ENCODE results near the gene APP. TPM values are rescaled to one million over a fixed set of nuclear protein-coding genes. Genes with fewer than 3 reads are reported as not detected.

The APP gene
- total and polyA plus RNA-seq, 7 donors, result 37.7 to 118 (median 56.6) TPM

DNA sequence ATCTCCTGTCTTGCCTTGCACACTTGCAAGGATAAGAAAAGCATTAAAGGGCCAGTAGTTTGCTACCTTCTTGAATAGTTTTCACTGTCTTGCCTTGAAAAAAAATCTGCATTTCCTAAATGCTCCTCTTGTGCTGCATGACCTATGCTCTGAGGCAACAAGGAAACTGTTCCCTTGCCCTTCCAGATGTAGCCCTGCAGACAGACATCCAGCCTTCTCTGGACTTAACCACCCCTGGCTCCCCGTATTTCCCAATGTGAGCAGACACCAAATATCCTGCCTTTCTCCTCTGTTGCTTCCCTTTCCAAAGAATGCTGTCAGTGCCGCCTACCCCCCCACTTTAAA is 258.2 kb downstream of the APP start:
- no peak overlapping the region for H3K4me3 ChIP-seq
- 61 to 66% (median 64%) methylated on average over 2 of the region's 2 CpGs for WGBS, 3 donors
- H3K27ac ChIP-seq, result no peak overlapping the region
- no peaks in the 10 kb centered on the region for H3K36me3 ChIP-seq (ENCODE audit: insufficient read depth in 1 of 2, low read depth in 1 of 2)
- no peak for TF ChIP-seq CTCF (IDR thresholded peaks at IDR 0.05)
- intact Hi-C loops (cut with DNase I), result no loop called here
- DNase-seq (no peak), ATAC-seq (no peak)
- no peaks in the 10 kb centered on the region for H3K27me3 ChIP-seq (ENCODE audit: insufficient read depth in 3 of 3, low read length in 2 of 3)
- H3K4me1 ChIP-seq, result no peaks in the 10 kb centered on the region
- no peaks in the 10 kb centered on the region for H3K9me3 ChIP-seq

DNA sequence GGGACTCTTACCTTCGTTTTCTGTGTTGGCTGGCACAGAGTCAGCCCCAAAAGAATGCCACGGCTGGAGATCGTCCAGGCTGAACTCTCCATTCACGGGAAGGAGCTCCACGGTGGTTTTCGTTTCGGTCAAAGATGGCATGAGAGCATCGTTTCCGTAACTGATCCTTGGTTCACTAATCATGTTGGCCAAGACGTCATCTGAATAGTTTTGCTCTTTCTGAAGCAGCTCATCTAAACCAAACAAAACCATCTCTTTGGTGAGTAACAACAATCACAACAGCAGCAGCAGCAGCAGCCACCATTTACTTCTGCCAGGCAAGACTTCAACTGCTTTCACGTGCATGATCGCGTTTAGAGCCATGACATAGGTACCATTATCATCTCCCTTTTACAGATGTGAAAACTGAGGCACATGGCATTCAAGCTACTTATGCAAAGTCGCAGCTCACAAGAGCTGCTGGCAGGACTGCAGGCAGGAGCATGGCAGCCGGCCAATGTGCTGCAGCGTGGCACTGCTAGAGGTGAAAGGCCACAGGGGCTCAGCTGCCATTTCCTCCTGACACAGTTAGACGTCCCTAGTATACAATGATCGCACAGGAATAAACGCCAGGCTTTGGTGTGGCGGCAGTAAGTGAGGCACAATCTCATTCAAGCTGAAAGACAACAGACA is 258.7 kb downstream of the APP start:
- intact Hi-C loops (cut with DNase I), result no loop called here
- H3K36me3 ChIP-seq (ENCODE audit: insufficient read depth in 1 of 2, low read depth in 1 of 2), result no peaks in the 10 kb centered on the region
- no peaks in the 10 kb centered on the region for H3K4me1 ChIP-seq
- no peak for TF ChIP-seq CTCF (IDR thresholded peaks at IDR 0.05)
- no peaks in the 10 kb centered on the region for H3K27me3 ChIP-seq (ENCODE audit: insufficient read depth in 3 of 3, low read length in 2 of 3)
- DNase-seq (no peak), ATAC-seq (no peak)
- 69 to 78% (median 71%) methylated on average over 20 of the region's 20 CpGs for WGBS, 3 donors
- H3K27ac ChIP-seq, result no peak overlapping the region
- no peak overlapping the region for H3K4me3 ChIP-seq
- H3K9me3 ChIP-seq, result no peaks in the 10 kb centered on the region

- no peaks in the 10 kb centered on the region for H3K9me3 ChIP-seq
- no peak overlapping the region for H3K4me3 ChIP-seq
- intact Hi-C loops (cut with DNase I), result no loop called here
- no peak overlapping the region for H3K27ac ChIP-seq
- no peak for TF ChIP-seq CTCF (IDR thresholded peaks at IDR 0.05)
- no peaks in the 10 kb centered on the region for H3K4me1 ChIP-seq
- H3K27me3 ChIP-seq (ENCODE audit: insufficient read depth in 3 of 3, low read length in 2 of 3), result no peaks in the 10 kb centered on the region
- ATAC-seq (no peak), DNase-seq (no peak)
- 78 to 90% (median 87%) methylated on average over 1 of the region's 1 CpG for WGBS, 3 donors
- no peaks in the 10 kb centered on the region for H3K36me3 ChIP-seq (ENCODE audit: insufficient read depth in 1 of 2, low read depth in 1 of 2)
Observed at GRCh38 chr21:25910809-25911208, 259.8 kb downstream of the APP start.

- ATAC-seq (no peak), DNase-seq (no peak)
- WGBS, 3 donors, result 89 to 93% (median 92%) methylated on average over 5 of the region's 5 CpGs
- no peaks in the 10 kb centered on the region for H3K9me3 ChIP-seq
- H3K4me1 ChIP-seq, result no peaks in the 10 kb centered on the region
- no peak overlapping the region for H3K27ac ChIP-seq
- no peaks in the 10 kb centered on the region for H3K27me3 ChIP-seq (ENCODE audit: insufficient read depth in 3 of 3, low read length in 2 of 3)
- no peak for TF ChIP-seq CTCF (IDR thresholded peaks at IDR 0.05)
- no peaks in the 10 kb centered on the region for H3K36me3 ChIP-seq (ENCODE audit: insufficient read depth in 1 of 2, low read depth in 1 of 2)
- intact Hi-C loops (cut with DNase I), result loop anchor here in 1 of 2 donors (10.0 kb wide), 1 partner anchor 85 kb away; no protein-coding TSS in a partner anchor
- H3K4me3 ChIP-seq, result no peak overlapping the region
Observed at GRCh38 chr21:25909341-25909740, 261.2 kb downstream of the APP start.

GRCh38 chr21:25908495-25908894 is 262.1 kb downstream of the APP start:
- 76 to 81% (median 80%) methylated on average over 5 of the region's 5 CpGs for WGBS, 3 donors
- ATAC-seq, result no peak
- H3K36me3 ChIP-seq (ENCODE audit: insufficient read depth in 1 of 2, low read depth in 1 of 2), result no peaks in the 10 kb centered on the region

More at GRCh38 chr21:25908495-25908894, 262.1 kb downstream of the APP start:
- H3K4me1 ChIP-seq, result no peaks in the 10 kb centered on the region
- H3K27ac ChIP-seq, result no peak overlapping the region
- no peak for DNase-seq
- intact Hi-C loops (cut with DNase I), result loop anchor here in 1 of 2 donors (10.0 kb wide), 1 partner anchor 86 kb away; no protein-coding TSS in a partner anchor
- H3K27me3 ChIP-seq (ENCODE audit: insufficient read depth in 3 of 3, low read length in 2 of 3), result no peaks in the 10 kb centered on the region
- no peak for TF ChIP-seq CTCF (IDR thresholded peaks at IDR 0.05)
- no peaks in the 10 kb centered on the region for H3K9me3 ChIP-seq
- H3K4me3 ChIP-seq, result no peak overlapping the region

All from psoas muscle (tissue), 8 donors.